Measurements from ENCODE around the gene CNNM3.

CNNM3 gene

GRCh38 chr2:96868555-96869280 is 52.6 kb downstream of the CNNM3 start:
- DNase-seq (ENCODE audit: low spot score) (peak; percentile 90), ATAC-seq (ENCODE audit: low read depth) (peak; percentile 79)
- peaks cover 40% of the 10 kb centered on the region for H3K36me3 ChIP-seq (ENCODE audit: low read depth)
- H3K27ac ChIP-seq (ENCODE audit: poor library complexity, severe bottlenecking), result peak overlapping the region; percentile 78
- H3K9me3 ChIP-seq (ENCODE audit: severe bottlenecking), result no peaks in the 10 kb centered on the region
- H3K27me3 ChIP-seq (ENCODE audit: insufficient read depth, poor library complexity, severe bottlenecking), result no peaks in the 10 kb centered on the region
- peak overlapping the region; percentile 90 for H3K4me3 ChIP-seq (ENCODE audit: severe bottlenecking)
- peak; percentile 81 for TF ChIP-seq CTCF (IDR thresholded peaks at IDR 0.05; ENCODE audit: poor library complexity, severe bottlenecking)
- peaks cover 12% of the 10 kb centered on the region for H3K4me1 ChIP-seq (ENCODE audit: insufficient read depth, poor library complexity, severe bottlenecking)

- Histone ChIP-seq H3K4me1 (ENCODE audit: insufficient read depth, poor library complexity, severe bottlenecking) (peaks cover 18% of the 10 kb centered on the region), H3K4me3 (ENCODE audit: severe bottlenecking) (peak overlapping the region; percentile 90), H3K36me3 (ENCODE audit: low read depth) (peaks cover 33% of the 10 kb centered on the region), H3K9me3 (ENCODE audit: severe bottlenecking) (no peaks in the 10 kb centered on the region), H3K27me3 (ENCODE audit: insufficient read depth, poor library complexity, severe bottlenecking) (no peaks in the 10 kb centered on the region), H3K27ac (ENCODE audit: poor library complexity, severe bottlenecking) (peak overlapping the region; percentile 78)
- DNase-seq (ENCODE audit: low spot score) (no peak), ATAC-seq (ENCODE audit: low read depth) (peak; percentile 28)
- peak; percentile 54 for TF ChIP-seq CTCF (IDR thresholded peaks at IDR 0.05; ENCODE audit: poor library complexity, severe bottlenecking)
Measured at GRCh38 chr2:96869281-96869821, 53.3 kb downstream of the CNNM3 start.

- Histone ChIP-seq H3K4me3 (ENCODE audit: severe bottlenecking) (peak within 1 kb of the TSS; percentile 90), H3K9me3 (ENCODE audit: severe bottlenecking) (no peaks in the 10 kb centered on the region), H3K27ac (ENCODE audit: poor library complexity, severe bottlenecking) (peak within 1 kb of the TSS; percentile 78), H3K4me1 (ENCODE audit: insufficient read depth, poor library complexity, severe bottlenecking) (peaks cover 18% of the 10 kb centered on the region), H3K27me3 (ENCODE audit: insufficient read depth, poor library complexity, severe bottlenecking) (no peaks in the 10 kb centered on the region), H3K36me3 (ENCODE audit: low read depth) (peaks cover 27% of the 10 kb centered on the region)
- ATAC-seq (ENCODE audit: low read depth) (peak; percentile 8), DNase-seq (ENCODE audit: low spot score) (no peak)
- no peak for TF ChIP-seq CTCF (IDR thresholded peaks at IDR 0.05; ENCODE audit: poor library complexity, severe bottlenecking)
Measured at GRCh38 chr2:96869822-96870625, 54.0 kb downstream of the CNNM3 start, which contains the start of gene SEMA4C. TSS of gene SEMA4C (minus strand) at chr2:96870080. CDS start at chr2:96867886, 2,194 bp downstream.

- Histone ChIP-seq H3K27me3 (ENCODE audit: insufficient read depth, poor library complexity, severe bottlenecking) (no peaks in the 10 kb centered on the region), H3K9me3 (ENCODE audit: severe bottlenecking) (no peaks in the 10 kb centered on the region), H3K4me1 (ENCODE audit: insufficient read depth, poor library complexity, severe bottlenecking) (peaks cover 18% of the 10 kb centered on the region), H3K27ac (ENCODE audit: poor library complexity, severe bottlenecking) (no peak overlapping the region), H3K36me3 (ENCODE audit: low read depth) (peaks cover 20% of the 10 kb centered on the region), H3K4me3 (ENCODE audit: severe bottlenecking) (peak overlapping the region; percentile 90)
- ATAC-seq (ENCODE audit: low read depth) (no peak), DNase-seq (ENCODE audit: low spot score) (no peak)
- TF ChIP-seq CTCF (IDR thresholded peaks at IDR 0.05; ENCODE audit: poor library complexity, severe bottlenecking), result no peak
Measured at GRCh38 chr2:96870626-96871255, 54.7 kb downstream of the CNNM3 start.
